PC-3 (cell line): ENCODE data around the gene ARHGAP24. TPM values are rescaled to one million over a fixed set of nuclear protein-coding genes. Genes with fewer than 3 reads are reported as not detected.

Source experiments
- ATAC-seq: fragments of 200-7000 bp; cut with Tn5 transposase; 2 replicates; pipeline ENCODE4 v1.9.1; 2020; ENCODE audit warnings: mild to moderate bottlenecking, moderate library complexity
- BruUV-seq: library from RNA; stranded (reverse); fragments of 400-500 nt; replicated peaks from 2 replicates; lab custom pipeline; 2021; lab: Mats Ljungman, UMichigan
- CTCF ChIA-PET: fragments of 300-600 bp; sonication (Branson Sonifier 250); formaldehyde crosslinking; loops from one replicate; lab custom pipeline; 2022; ENCODE audit warnings: antibody characterized with exemption; lab: Charles Lee
- POLR2A ChIA-PET: fragments of 300-600 bp; sonication (Branson Sonifier 250); formaldehyde crosslinking; loops from one replicate; lab custom pipeline; 2022; ENCODE audit warnings: antibody characterized with exemption; ENCODE audit not compliant: unreplicated experiment; lab: Charles Lee
- DNase-seq: peaks from one replicate; pipeline ENCODE4 v3.0.0-alpha.2; 2015
- H2AFZ ChIP-seq: fragments of 300-600 bp; sonication (generic); 2 replicates; pipeline ENCODE4 v1.6.0; 2016; ENCODE audit warnings: antibody characterized with exemption, low read length
- H3F3A ChIP-seq: fragments of 300-600 bp; sonication (generic); one replicate; pipeline ENCODE4 v1.6.0; 2017; ENCODE audit warnings: antibody characterized with exemption, low read length, control low read depth, mild to moderate bottlenecking; ENCODE audit not compliant: unreplicated experiment
- H3K27ac ChIP-seq: fragments of 300-600 bp; sonication (generic); 2 replicates; pipeline ENCODE4 v1.5.1; 2016; ENCODE audit warnings: mild to moderate bottlenecking, low read length
- H3K27me3 ChIP-seq: fragments of 300-600 bp; sonication (generic); 2 replicates; pipeline ENCODE4 v1.6.1; 2016; ENCODE audit warnings: low read length, mixed read lengths
- H3K36me3 ChIP-seq: fragments of 300-600 bp; sonication (generic); 2 replicates; pipeline ENCODE4 v1.6.1; 2016; ENCODE audit warnings: low read depth, mixed run types, low read length, mixed read lengths
- H3K4me1 ChIP-seq: fragments of 300-600 bp; sonication (generic); 2 replicates; pipeline ENCODE4 v1.5.1; 2016; ENCODE audit warnings: low read length; ENCODE audit not compliant: insufficient read depth
- H3K4me2 ChIP-seq: fragments of 300-600 bp; sonication (generic); 2 replicates; pipeline ENCODE4 v1.6.0; 2016; ENCODE audit warnings: low read length
- H3K4me3 ChIP-seq: fragments of 300-600 bp; sonication (generic); 2 replicates; pipeline ENCODE4 v1.5.1; 2016; ENCODE audit warnings: mild to moderate bottlenecking, low read length, mixed read lengths
- H3K79me2 ChIP-seq: fragments of 300-600 bp; sonication (generic); 2 replicates; pipeline ENCODE4 v1.6.1; 2017; ENCODE audit warnings: low read length, mixed read lengths
- H3K9ac ChIP-seq: fragments of 300-600 bp; sonication (generic); 2 replicates; pipeline ENCODE4 v1.6.0; 2016; ENCODE audit warnings: mild to moderate bottlenecking, low read length
- H3K9me2 ChIP-seq: fragments of 300-600 bp; sonication (generic); replicated peaks from 2 replicates; pipeline ENCODE4 v1.6.1; 2016; ENCODE audit warnings: mixed run types, low read length, mixed read lengths
- H3K9me3 ChIP-seq: fragments of 300-600 bp; sonication (generic); 2 replicates; pipeline ENCODE4 v1.6.1; 2016; ENCODE audit warnings: low read length, mixed read lengths
- H4K20me1 ChIP-seq: fragments of 300-600 bp; sonication (generic); 2 replicates; pipeline ENCODE4 v1.6.1; 2016; ENCODE audit warnings: low read length, mixed read lengths
- EZH2 ChIP-seq: fragments of 300-600 bp; sonication (generic); IDR thresholded peaks from one replicate; pipeline ENCODE4 v1.6.1; 2017; ENCODE audit warnings: antibody characterized with exemption, mild to moderate bottlenecking, low read length; ENCODE audit not compliant: unreplicated experiment
- EZH2phosphoT487 ChIP-seq: fragments of 300-600 bp; sonication (generic); IDR thresholded peaks from 2 replicates; pipeline ENCODE4 v1.6.1; 2018; ENCODE audit warnings: mild to moderate bottlenecking, antibody characterized with exemption, low read length, borderline replicate concordance
- intact Hi-C: fragments of 100-400 bp; cut with micrococcal nuclease; formaldehyde crosslinking; loops from 2 replicates; pipeline ENCODE4 v1.9.0; 2023
- total RNA-seq: library from RNA; depleted of rRNA; stranded (reverse); fragments of >200 nt; gene quantifications from 2 replicates; pipeline ENCODE4 v1.2.3, GENCODE V29; 2014
- TF ChIP-seq, protein P1 (sequence below): fragments of 300-600 bp; sonication (generic); conservative IDR thresholded peaks from 2 replicates; pipeline ENCODE4 v1.5.1; 2017; ENCODE audit warnings: antibody characterized with exemption, low read depth, mild to moderate bottlenecking, low read length

The ARHGAP24 gene
- total RNA-seq, 1 experiment from 2014 or later = 7.4 TPM

DNA sequence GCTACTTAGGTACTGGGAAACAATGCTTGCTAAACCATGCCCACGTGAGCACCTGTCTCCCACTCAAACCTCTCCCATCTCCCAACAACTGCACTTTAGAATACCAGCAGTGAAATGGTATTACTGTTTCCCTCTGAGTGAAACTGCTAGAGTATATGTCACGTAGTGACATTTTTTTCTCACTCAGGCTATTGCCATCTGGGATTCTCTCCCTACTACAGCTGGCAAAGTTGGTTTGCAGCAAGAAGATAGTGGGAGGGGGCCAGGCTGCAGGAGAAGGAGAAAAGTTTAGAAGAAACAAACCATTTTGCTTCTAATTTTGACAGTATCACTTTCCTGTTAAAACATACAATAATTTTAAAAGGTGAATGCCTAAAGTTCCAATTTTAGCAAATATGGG is 526.6 kb downstream of the ARHGAP24 start:
- no peak for DNase-seq
- intact Hi-C loops = no loop called here
- ChIA-PET POLR2A (no interaction called here), CTCF (no interaction called here)
- Histone ChIP-seq H3K4me3 (no peak overlapping the region), H2AFZ (no peak overlapping the region), H3K9me3 (no peaks in the 10 kb centered on the region), H3K9ac (no peak overlapping the region), H3K27ac (no peak overlapping the region), H3K27me3 (no peaks in the 10 kb centered on the region), H3K36me3 (no peaks in the 10 kb centered on the region), H3K4me1 (no peaks in the 10 kb centered on the region), H3F3A (no peaks in the 10 kb centered on the region), H3K4me2 (no peak overlapping the region), H3K9me2 (no peaks in the 10 kb centered on the region), H4K20me1 (no peaks in the 10 kb centered on the region), H3K79me2 (no peaks in the 10 kb centered on the region)
- TF ChIP-seq EZH2phosphoT487 (no peak), EZH2 (no peak)
- TF ChIP-seq, protein P1, sequence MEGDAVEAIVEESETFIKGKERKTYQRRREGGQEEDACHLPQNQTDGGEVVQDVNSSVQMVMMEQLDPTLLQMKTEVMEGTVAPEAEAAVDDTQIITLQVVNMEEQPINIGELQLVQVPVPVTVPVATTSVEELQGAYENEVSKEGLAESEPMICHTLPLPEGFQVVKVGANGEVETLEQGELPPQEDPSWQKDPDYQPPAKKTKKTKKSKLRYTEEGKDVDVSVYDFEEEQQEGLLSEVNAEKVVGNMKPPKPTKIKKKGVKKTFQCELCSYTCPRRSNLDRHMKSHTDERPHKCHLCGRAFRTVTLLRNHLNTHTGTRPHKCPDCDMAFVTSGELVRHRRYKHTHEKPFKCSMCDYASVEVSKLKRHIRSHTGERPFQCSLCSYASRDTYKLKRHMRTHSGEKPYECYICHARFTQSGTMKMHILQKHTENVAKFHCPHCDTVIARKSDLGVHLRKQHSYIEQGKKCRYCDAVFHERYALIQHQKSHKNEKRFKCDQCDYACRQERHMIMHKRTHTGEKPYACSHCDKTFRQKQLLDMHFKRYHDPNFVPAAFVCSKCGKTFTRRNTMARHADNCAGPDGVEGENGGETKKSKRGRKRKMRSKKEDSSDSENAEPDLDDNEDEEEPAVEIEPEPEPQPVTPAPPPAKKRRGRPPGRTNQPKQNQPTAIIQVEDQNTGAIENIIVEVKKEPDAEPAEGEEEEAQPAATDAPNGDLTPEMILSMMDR = no peak
- no peak for ATAC-seq
- BruUV-seq = no TSS peak

DNA sequence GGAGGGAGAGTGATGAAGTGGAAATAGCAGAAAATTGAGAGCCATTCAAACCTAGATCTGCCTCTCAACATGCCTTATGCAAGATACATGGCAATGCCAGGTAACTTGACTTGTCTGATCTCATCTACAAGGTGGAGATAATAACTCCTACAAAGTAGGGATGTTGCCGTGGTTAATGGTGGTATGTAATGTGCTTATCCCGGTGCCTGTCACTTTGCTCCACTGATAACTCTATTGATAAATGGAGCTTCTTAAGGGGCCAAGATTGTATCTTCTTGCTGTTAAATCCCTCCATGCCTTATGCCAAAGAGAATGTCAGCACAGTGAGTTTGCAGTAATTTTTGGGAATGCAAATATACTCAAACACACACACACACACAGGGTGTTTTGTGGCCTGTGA is 529.1 kb downstream of the ARHGAP24 start:
- intact Hi-C loops = no loop called here
- BruUV-seq = TSS peak; percentile 2
- CTCF ChIA-PET = no interaction called here

DNA sequence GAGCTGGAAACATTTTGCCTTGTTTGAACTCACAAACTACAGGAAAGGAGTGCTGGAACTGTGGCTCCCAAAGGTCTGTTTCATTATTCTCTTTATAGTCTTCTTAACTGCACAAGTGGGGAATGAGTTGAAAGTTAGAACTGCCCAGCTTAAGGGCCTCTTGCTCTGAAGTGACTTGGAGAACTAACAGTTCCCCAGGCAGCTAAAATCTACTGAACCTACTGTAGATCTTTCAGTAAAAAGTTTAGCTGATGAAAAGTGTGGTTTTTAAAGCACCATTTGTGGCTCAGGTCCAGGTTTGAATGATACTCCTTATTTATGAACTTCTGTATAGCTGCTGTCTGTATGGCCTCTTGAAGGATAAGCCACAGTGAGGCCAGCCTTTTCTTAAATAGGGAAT is 531.1 kb downstream of the ARHGAP24 start:
- ChIA-PET CTCF (no interaction called here), POLR2A (interaction anchor here (0.6 kb wide), 1 partner anchor 1163 kb away, joined by 3 read pairs; no protein-coding TSS in a partner anchor)
- H3F3A ChIP-seq = no peaks in the 10 kb centered on the region
- no peak overlapping the region for H3K4me3 ChIP-seq
- ATAC-seq (no peak), DNase-seq (no peak)
- no peak overlapping the region for H2AFZ ChIP-seq
- H3K9ac ChIP-seq = no peak overlapping the region
- BruUV-seq = no TSS peak
- H3K9me2 ChIP-seq = no peaks in the 10 kb centered on the region
- TF ChIP-seq EZH2 (no peak), EZH2phosphoT487 (no peak)
- TF ChIP-seq, protein P1 = no peak
- H3K36me3 ChIP-seq = no peaks in the 10 kb centered on the region
- H3K27ac ChIP-seq = no peak overlapping the region
- H3K79me2 ChIP-seq = no peaks in the 10 kb centered on the region
- intact Hi-C loops = no loop called here
- H4K20me1 ChIP-seq = no peaks in the 10 kb centered on the region
- H3K4me1 ChIP-seq = no peaks in the 10 kb centered on the region
- H3K4me2 ChIP-seq = no peak overlapping the region
- no peaks in the 10 kb centered on the region for H3K27me3 ChIP-seq
- no peaks in the 10 kb centered on the region for H3K9me3 ChIP-seq

More for the DNA sequence above, 529.1 kb downstream of the ARHGAP24 start:
- no peaks in the 10 kb centered on the region for H3K4me1 ChIP-seq
- no peak overlapping the region for H3K4me2 ChIP-seq
- no peaks in the 10 kb centered on the region for H3K9me3 ChIP-seq
- no peak overlapping the region for H3K9ac ChIP-seq
- H3K9me2 ChIP-seq = no peaks in the 10 kb centered on the region
- H3K36me3 ChIP-seq = no peaks in the 10 kb centered on the region
- TF ChIP-seq, protein P1 = no peak
- TF ChIP-seq EZH2 (no peak), EZH2phosphoT487 (no peak)
- no peak overlapping the region for H3K27ac ChIP-seq
- no peaks in the 10 kb centered on the region for H3K27me3 ChIP-seq
- no peak for ATAC-seq
- H2AFZ ChIP-seq = no peak overlapping the region
- H3K4me3 ChIP-seq = no peak overlapping the region
- no peak for DNase-seq
- H3F3A ChIP-seq = no peaks in the 10 kb centered on the region
- H4K20me1 ChIP-seq = no peaks in the 10 kb centered on the region
- no peaks in the 10 kb centered on the region for H3K79me2 ChIP-seq
- POLR2A ChIA-PET = no interaction called here
